ENCODE data around the gene TDRKH.
"Not testable (repeated sequence)": the region's sequence is repeated elsewhere in the genome, so short reads cannot be mapped to it uniquely, and the experiment has no call there.

DNA sequence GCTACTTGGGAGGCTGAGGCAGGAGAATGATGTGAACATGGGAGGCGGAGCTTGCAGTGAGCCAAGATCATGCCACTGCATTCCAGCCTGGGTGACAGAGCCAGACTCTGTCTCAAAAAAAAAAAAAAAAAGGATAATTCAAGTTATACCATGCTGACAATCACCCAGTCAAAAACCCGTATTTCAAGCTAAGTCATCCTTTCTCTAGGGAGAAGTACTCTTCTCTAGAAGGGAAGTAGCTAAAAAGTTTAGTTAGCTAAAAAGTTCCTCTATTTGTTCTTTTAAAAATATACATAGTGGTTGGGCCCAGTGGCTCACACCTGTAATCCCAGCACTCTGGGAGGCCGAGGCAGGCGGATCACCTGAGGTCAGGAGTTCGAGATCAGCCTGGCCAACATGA, 9.6 kb downstream of the TDRKH start:
- not testable (repeated sequence) for TF ChIP-seq POLR2A (IDR thresholded peaks at IDR 0.05; ENCODE audit: low read length); GATA1 (IDR thresholded peaks at IDR 0.05; ENCODE audit: low read depth, low read length)
